A673 (cell line): Measurements from ENCODE around the gene KCNG2.

Experiments used
- EZH2 ChIP-seq: fragments of 200-600 bp; sonication (generic); IDR thresholded peaks from 2 replicates; pipeline ENCODE4 v1.6.1; 2017; ENCODE audit warnings: borderline replicate concordance, low read depth, mild to moderate bottlenecking, mixed read lengths, antibody characterized with exemption, low read length; ENCODE audit not compliant: poor library complexity, severe bottlenecking
- TF ChIP-seq, protein P1 (sequence below): fragments of 300-800, 200-600 bp; sonication (generic); conservative IDR thresholded peaks from 2 replicates; pipeline ENCODE4 v1.5.1; 2017; ENCODE audit warnings: low read depth, mild to moderate bottlenecking, antibody characterized with exemption, low read length, moderate library complexity, mixed read lengths

DNA sequence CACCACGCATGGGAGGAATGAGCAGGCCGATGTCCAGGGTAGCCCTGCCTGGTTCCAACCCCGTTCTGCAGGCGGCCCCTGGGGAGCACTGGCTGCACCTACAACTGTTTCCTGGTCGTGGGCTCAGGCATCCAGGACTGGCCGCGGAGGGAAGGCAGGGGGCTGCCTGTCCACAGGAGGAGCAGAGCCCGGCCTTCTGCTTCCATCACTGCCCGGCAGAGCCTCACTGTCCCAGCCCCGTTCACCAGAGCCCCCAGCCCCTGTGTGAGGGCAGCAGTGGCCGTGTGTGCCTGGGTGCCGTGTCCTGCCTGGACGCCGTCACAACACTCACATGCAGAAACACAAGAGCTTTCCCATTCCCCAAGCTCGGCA lies 56.2 kb downstream of the KCNG2 start:
- TF ChIP-seq, protein P1, sequence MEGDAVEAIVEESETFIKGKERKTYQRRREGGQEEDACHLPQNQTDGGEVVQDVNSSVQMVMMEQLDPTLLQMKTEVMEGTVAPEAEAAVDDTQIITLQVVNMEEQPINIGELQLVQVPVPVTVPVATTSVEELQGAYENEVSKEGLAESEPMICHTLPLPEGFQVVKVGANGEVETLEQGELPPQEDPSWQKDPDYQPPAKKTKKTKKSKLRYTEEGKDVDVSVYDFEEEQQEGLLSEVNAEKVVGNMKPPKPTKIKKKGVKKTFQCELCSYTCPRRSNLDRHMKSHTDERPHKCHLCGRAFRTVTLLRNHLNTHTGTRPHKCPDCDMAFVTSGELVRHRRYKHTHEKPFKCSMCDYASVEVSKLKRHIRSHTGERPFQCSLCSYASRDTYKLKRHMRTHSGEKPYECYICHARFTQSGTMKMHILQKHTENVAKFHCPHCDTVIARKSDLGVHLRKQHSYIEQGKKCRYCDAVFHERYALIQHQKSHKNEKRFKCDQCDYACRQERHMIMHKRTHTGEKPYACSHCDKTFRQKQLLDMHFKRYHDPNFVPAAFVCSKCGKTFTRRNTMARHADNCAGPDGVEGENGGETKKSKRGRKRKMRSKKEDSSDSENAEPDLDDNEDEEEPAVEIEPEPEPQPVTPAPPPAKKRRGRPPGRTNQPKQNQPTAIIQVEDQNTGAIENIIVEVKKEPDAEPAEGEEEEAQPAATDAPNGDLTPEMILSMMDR = no peak
- TF ChIP-seq EZH2 = no peak
